GM12878 (cell line): ENCODE results near the gene EPAS1. TPM values are rescaled to one million over a fixed set of nuclear protein-coding genes. Genes with fewer than 3 reads are reported as not detected.

ENCODE experiments used
- ATAC-seq: fragments of 200-7000 bp; cut with Tn5 transposase; 3 replicates; pipeline ENCODE4 v1.9.1; 2020; ENCODE audit warnings: mild to moderate bottlenecking, moderate library complexity
- BruUV-seq: library from RNA; stranded (reverse); fragments of 400-500 nt; replicated peaks from 2 replicates; lab custom pipeline; 2021; lab: Mats Ljungman, UMichigan
- CTCF ChIA-PET: fragments of 300-600 bp; sonication (Branson Sonifier 250); formaldehyde crosslinking; extraction: SDS; loops from one replicate; lab custom pipeline; 2021; ENCODE audit warnings: inconsistent platforms; lab: Yijun Ruan, JAX
- POLR2A ChIA-PET: fragments of 350-600 bp; formaldehyde crosslinking; extraction: SDS; loops from one replicate; lab custom pipeline; 2021; ENCODE audit warnings: inconsistent platforms; lab: Charles Lee
- RAD21 ChIA-PET: fragments of 300-600 bp; sonication (Branson Sonifier 250); formaldehyde crosslinking; loops from one replicate; lab custom pipeline; 2023; ENCODE audit warnings: antibody characterized with exemption; ENCODE audit not compliant: unreplicated experiment; lab: Charles Lee
- SMC1A ChIA-PET: fragments of 300-600 bp; sonication (Branson Sonifier 250); formaldehyde crosslinking; loops from one replicate; lab custom pipeline; 2023; ENCODE audit not compliant: unreplicated experiment, uncharacterized antibody; lab: Charles Lee
- DNase-seq: peaks from one replicate; pipeline ENCODE4 v3.0.0-alpha.2; 2011; ENCODE audit warnings: low read depth, low spot score
- FAIRE-seq: peaks from 3 replicates; lab custom pipeline; 2011; peaks lifted over from hg19 to GRCh38; lab: Jason Lieb, UNC
- H2AFZ ChIP-seq: 2 replicates; pipeline ENCODE4 v1.6.0; 2011; ENCODE audit warnings: low read depth, low read length, control low read depth; ENCODE audit not compliant: control insufficient read depth
- H3K27ac ChIP-seq: 2 replicates; pipeline ENCODE4 v1.5.1; 2011; ENCODE audit warnings: control low read depth; ENCODE audit not compliant: control insufficient read depth, insufficient read depth
- H3K27me3 ChIP-seq, 2 experiments: replicated peaks in 1 of 2; 2 replicates each; pipeline versions ENCODE4 v1.6.0 to v1.6.1; 2011; ENCODE audit warnings: low read length in 1 of 2; ENCODE audit not compliant: control insufficient read depth in 2 of 2, insufficient read depth in 2 of 2
- H3K36me3 ChIP-seq, 2 experiments: 2 replicates each; pipeline ENCODE4 v1.5.1; 2011; ENCODE audit warnings: low read length in 1 of 2; ENCODE audit not compliant: control insufficient read depth in 2 of 2, insufficient read depth in 2 of 2
- H3K4me1 ChIP-seq: 2 replicates; pipeline ENCODE4 v1.6.1; 2011; ENCODE audit warnings: mild to moderate bottlenecking, low read length, moderate library complexity, mixed read lengths; ENCODE audit not compliant: control insufficient read depth, insufficient read depth
- H3K4me2 ChIP-seq: 2 replicates; pipeline ENCODE4 v1.6.0; 2011; ENCODE audit warnings: control low read depth; ENCODE audit not compliant: control insufficient read depth, insufficient read depth
- H3K4me3 ChIP-seq: fragments of 200-600 bp; sonication (generic); 2 replicates; pipeline ENCODE4 v1.5.1; 2016
- H3K79me2 ChIP-seq: 2 replicates; pipeline ENCODE4 v1.6.0; 2011; ENCODE audit warnings: low read length; ENCODE audit not compliant: control insufficient read depth, insufficient read depth
- H3K9ac ChIP-seq: 2 replicates; pipeline ENCODE4 v1.8.0; 2011; ENCODE audit warnings: low read length, control low read depth, mixed read lengths; ENCODE audit not compliant: control insufficient read depth, insufficient read depth
- H3K9me3 ChIP-seq: replicated peaks from 3 replicates; pipeline ENCODE4 v1.5.1; 2011; ENCODE audit warnings: mild to moderate bottlenecking, low read length; ENCODE audit not compliant: control insufficient read depth, insufficient read depth
- H4K20me1 ChIP-seq: 2 replicates; pipeline ENCODE4 v1.6.0; 2011; ENCODE audit not compliant: control insufficient read depth, insufficient read depth
- CBX3 ChIP-seq: fragments of 200-600 bp; sonication (generic); IDR thresholded peaks from 2 replicates; pipeline ENCODE4 v1.6.1; 2016; ENCODE audit warnings: low read depth, borderline replicate concordance
- HDAC2 ChIP-seq: fragments of 200-600 bp; sonication (generic); IDR thresholded peaks from 2 replicates; pipeline ENCODE4 v1.6.1; 2017
- IKZF1 ChIP-seq: fragments of 450-650 bp; conservative IDR thresholded peaks from 2 replicates; pipeline ENCODE4 v1.6.1; 2017; ENCODE audit warnings: antibody characterized with exemption, mild to moderate bottlenecking
- KAT2A ChIP-seq: conservative IDR thresholded peaks from 2 replicates; pipeline ENCODE4 v1.6.1; 2011; ENCODE audit warnings: low read depth, low read length; ENCODE audit not compliant: control insufficient read depth
- MEF2B ChIP-seq: fragments of 450-650 bp; IDR thresholded peaks from 2 replicates; pipeline ENCODE4 v1.6.1; 2018; ENCODE audit warnings: mild to moderate bottlenecking, moderate library complexity; ENCODE audit not compliant: partially characterized antibody, poor library complexity, severe bottlenecking
- NFXL1 ChIP-seq: fragments of 450-650 bp; IDR thresholded peaks from 2 replicates; pipeline ENCODE4 v1.6.1; 2017; ENCODE audit warnings: antibody characterized with exemption, mild to moderate bottlenecking, borderline replicate concordance
- NR2C2 ChIP-seq: IDR thresholded peaks from 2 replicates; pipeline ENCODE4 v1.6.1; 2011; ENCODE audit warnings: borderline replicate concordance, low read depth; ENCODE audit not compliant: control insufficient read depth, insufficient read length
- NR2F1 ChIP-seq: fragments of 450-650 bp; conservative IDR thresholded peaks from 2 replicates; pipeline ENCODE4 v1.6.1; 2017; ENCODE audit warnings: mild to moderate bottlenecking
- PAX8 ChIP-seq: fragments of 450-650 bp; IDR thresholded peaks from 2 replicates; pipeline ENCODE4 v1.6.1; 2017; ENCODE audit warnings: mild to moderate bottlenecking, moderate library complexity
- POLR2AphosphoS5 ChIP-seq: IDR thresholded peaks from 2 replicates; pipeline ENCODE4 v1.6.1; 2011; ENCODE audit warnings: mild to moderate bottlenecking, low read length, inconsistent platforms
- RBBP5 ChIP-seq: fragments of 200-600 bp; sonication (generic); conservative IDR thresholded peaks from 2 replicates; pipeline ENCODE4 v1.6.1; 2016
- ZNF384 ChIP-seq: IDR thresholded peaks from 2 replicates; pipeline ENCODE4 v1.6.1; 2012; ENCODE audit warnings: low read depth, mild to moderate bottlenecking, low read length, improper control_type of control experiment, borderline replicate concordance
- WGBS: methylation state at CpG from one replicate; pipeline ENCODE4 v1.1.6; 2016; ENCODE audit warnings: low lambda C conversion rate; ENCODE audit not compliant: insufficient replicate concordance, insufficient coverage; ENCODE audit errors: missing lambda C conversion rate; 5-methylcytosine and 5-hydroxymethylcytosine counted together
- in situ Hi-C: fragments of 300-500 bp; cut with MboI; formaldehyde crosslinking; loops from 9 replicates; pipeline ENCODE4 v1.14.3; 2018; ENCODE audit warnings: mixed read lengths
- intact Hi-C: fragments of 100-400 bp; cut with micrococcal nuclease; formaldehyde crosslinking; loops from one replicate; pipeline ENCODE4 v1.14.2; 2022; ENCODE audit not compliant: unreplicated experiment
- polyA plus RNA-seq, 11 experiments: library from polyadenylated mRNA; depleted of rRNA in 4 of 11; unstranded in 6 of 11; stranded (reverse) in 5 of 11; fragments of >200 nt; fragmentation: Nextera tagmentation in 4 of 11; fragmentation: Illumina TruSeq in 1 of 11; extraction: Ambion mirVana in 4 of 11; extraction: Trizol in 1 of 11; gene quantifications; 1 replicate in 1 of 11; 2 replicates in 10 of 11; pipeline versions ENCODE4 v1.2.1 to v1.2.3, GENCODE V29; 2011 to 2016; ENCODE audit warnings: inconsistent platforms in 2 of 11, missing spikeins in 2 of 11, low read depth in 1 of 11
- total RNA-seq, 4 experiments: library from RNA; depleted of rRNA in 3 of 4; stranded (reverse); fragments of >200 nt in 3 of 4; fragmentation: Illumina TruSeq in 1 of 4; extraction: Trizol in 1 of 4; gene quantifications; 2 replicates each; pipeline versions ENCODE4 v1.2.1 to v1.2.3, GENCODE V29; 2013 to 2021

EPAS1 gene
- total and polyA plus RNA-seq, 10 of the 15 experiments (the other 5 are each of a cell fraction or from before 2014, with no cell fraction given) = 0.11 to 22.0 (median 1.3) TPM; not detected in 1

DNA sequence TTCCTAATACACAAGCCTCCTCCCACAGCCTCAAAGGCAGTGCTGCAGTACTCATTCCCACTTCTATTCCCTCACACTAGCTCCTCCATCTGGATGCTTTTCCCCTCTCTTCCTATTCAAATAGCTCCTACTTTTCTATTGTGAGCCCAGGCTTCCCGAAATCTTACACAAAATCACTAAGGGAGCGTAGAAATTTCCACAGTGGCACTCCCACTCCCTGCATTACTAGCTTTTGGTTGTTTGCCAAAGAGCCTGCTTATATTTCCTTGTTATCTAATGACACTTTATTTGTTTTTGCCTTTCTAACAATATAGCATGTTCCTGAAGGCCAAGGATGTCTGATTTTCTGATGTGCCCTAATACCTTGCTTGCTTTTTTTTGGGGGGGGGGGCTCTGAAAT, 10.9 kb downstream of the EPAS1 start:
- intact Hi-C loops = no loop called here
- no peak for TF ChIP-seq NR2C2
- TF ChIP-seq RBBP5 = no peak
- no peak for TF ChIP-seq KAT2A
- TF ChIP-seq IKZF1 = no peak
- no peak for TF ChIP-seq MEF2B
- no peak for TF ChIP-seq NFXL1
- no peak for TF ChIP-seq NR2F1
- TF ChIP-seq PAX8 = no peak
- TF ChIP-seq POLR2AphosphoS5 = no peak
- no peak for TF ChIP-seq ZNF384
- TF ChIP-seq HDAC2 = no peak
- TF ChIP-seq CBX3 = no peak
- TF ChIP-seq, all 136 proteins: peak for 0
- in situ Hi-C loops = no loop called here
- 11% methylated on average over 2 of the region's 2 CpGs for WGBS
- Histone ChIP-seq H2AFZ (no peak overlapping the region), H3K4me1 (no peaks in the 10 kb centered on the region), H3K36me3 (no peaks in the 10 kb centered on the region), H3K4me3 (no peak overlapping the region), H3K4me2 (no peak overlapping the region), H3K27me3 (peaks cover 0 to 7% of the 10 kb centered on the region in 2 experiments; a peak in 1 of 4 replicates), H3K27ac (no peak overlapping the region), H3K9ac (no peak overlapping the region), H4K20me1 (no peaks in the 10 kb centered on the region), H3K79me2 (no peaks in the 10 kb centered on the region), H3K9me3 (no peaks in the 10 kb centered on the region; the same call in 2 of the 3 replicates)
- ATAC-seq (no peak), DNase-seq (no peak), FAIRE-seq (no peak)
- ChIA-PET SMC1A (interaction anchor here (0.6 to 2.6 kb wide), 7 partner anchors 11 to 76 kb away, joined by 3 to 17 read pairs (median 3); no protein-coding TSS in a partner anchor), RAD21 (interaction anchor here (0.9 to 1.5 kb wide), 2 partner anchors 11 to 59 kb away, joined by 4 read pairs; no protein-coding TSS in a partner anchor), POLR2A (interaction anchor here (0.6 to 1.1 kb wide), 2 partner anchors 11 to 389 kb away, joined by 3 read pairs; no protein-coding TSS in a partner anchor), CTCF (interaction anchor here (0.8 to 2.8 kb wide), 3 partner anchors 11 to 14 kb away, joined by 3 to 11 read pairs (median 5); no protein-coding TSS in a partner anchor)
- BruUV-seq = no TSS peak
